ENCODE data around the gene PTPRO.

DNA sequence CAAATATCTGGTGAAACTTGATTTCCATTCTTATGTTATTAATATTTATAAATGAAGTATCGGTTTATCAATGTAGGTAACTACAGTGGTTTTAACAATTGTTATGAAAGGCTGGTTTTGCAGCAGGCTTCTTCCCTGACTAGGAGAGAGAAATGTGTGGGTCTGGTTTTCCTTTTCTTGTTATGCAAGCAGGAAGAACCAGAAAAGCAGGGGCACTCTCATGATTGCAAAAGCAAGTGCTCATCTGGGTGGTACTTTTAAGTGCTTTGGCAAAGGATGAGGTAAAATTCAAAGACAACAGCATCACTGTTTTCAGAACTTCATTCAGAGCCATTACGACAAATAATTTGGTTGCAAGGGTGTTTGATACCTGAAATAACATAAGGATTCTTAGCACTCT is 105.6 kb downstream of the PTPRO start:
- TF ChIP-seq MYC (IDR thresholded peaks at IDR 0.05; ENCODE audit: low read depth, low read length) (no peak), POLR2A (IDR thresholded peaks at IDR 0.05; ENCODE audit: extremely low read depth, insufficient read length) (no peak)

Data from NB4 (cell line).